ENCODE measurements around the gene UBE2J2. TPM values are rescaled to one million over a fixed set of nuclear protein-coding genes. Genes with fewer than 3 reads are reported as not detected.

UBE2J2 gene
- total RNA-seq, 1 donor from 2014 or later, result 71.9 TPM

DNA sequence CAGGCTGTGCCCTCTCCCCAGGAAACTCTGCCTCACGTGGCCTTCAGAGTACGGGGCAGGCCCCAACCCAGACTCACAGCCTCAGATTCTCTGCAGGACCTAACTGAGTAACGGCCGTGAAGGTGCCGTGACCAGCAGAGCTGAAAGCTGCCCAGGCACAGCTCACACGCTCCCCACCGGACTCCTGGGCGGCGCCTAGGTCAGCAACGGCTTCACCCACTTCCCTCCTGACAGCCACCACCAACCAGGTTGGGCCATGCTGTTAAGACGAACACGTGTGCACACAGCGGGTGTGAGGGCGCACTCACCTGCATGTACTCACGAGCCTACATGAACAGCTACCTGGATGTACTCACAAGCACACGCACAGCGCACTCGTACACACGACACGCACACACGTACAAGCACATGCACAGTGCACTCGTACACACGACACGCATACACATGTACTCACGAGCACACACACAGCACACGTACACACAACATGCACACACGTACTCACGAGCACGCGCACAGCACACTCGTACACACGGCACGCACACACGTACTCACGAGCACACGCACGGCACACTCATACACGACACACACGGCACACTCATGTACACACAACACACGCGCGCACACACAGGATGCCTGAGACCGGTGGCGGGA, 51.0 kb downstream of the UBE2J2 start:
- H3K4me3 Mint-ChIP-seq (ENCODE audit: unreplicated experiment), result no peak overlapping the region
- peaks cover 7% of the 10 kb centered on the region for H3K4me1 Mint-ChIP-seq (ENCODE audit: unreplicated experiment)
- no peaks in the 10 kb centered on the region for H3K9me3 Mint-ChIP-seq (ENCODE audit: unreplicated experiment)
- DNase-seq (ENCODE audit: low spot score), result no peak
- H3K36me3 Mint-ChIP-seq (ENCODE audit: low read depth, unreplicated experiment), result peaks cover 21% of the 10 kb centered on the region
- no peak overlapping the region for H3K27ac Mint-ChIP-seq (ENCODE audit: unreplicated experiment)
- no peak for TF ChIP-seq CTCF (IDR thresholded peaks at IDR 0.05; ENCODE audit: unreplicated experiment)
- H3K27me3 Mint-ChIP-seq (ENCODE audit: unreplicated experiment), result peaks cover 5% of the 10 kb centered on the region

DNA sequence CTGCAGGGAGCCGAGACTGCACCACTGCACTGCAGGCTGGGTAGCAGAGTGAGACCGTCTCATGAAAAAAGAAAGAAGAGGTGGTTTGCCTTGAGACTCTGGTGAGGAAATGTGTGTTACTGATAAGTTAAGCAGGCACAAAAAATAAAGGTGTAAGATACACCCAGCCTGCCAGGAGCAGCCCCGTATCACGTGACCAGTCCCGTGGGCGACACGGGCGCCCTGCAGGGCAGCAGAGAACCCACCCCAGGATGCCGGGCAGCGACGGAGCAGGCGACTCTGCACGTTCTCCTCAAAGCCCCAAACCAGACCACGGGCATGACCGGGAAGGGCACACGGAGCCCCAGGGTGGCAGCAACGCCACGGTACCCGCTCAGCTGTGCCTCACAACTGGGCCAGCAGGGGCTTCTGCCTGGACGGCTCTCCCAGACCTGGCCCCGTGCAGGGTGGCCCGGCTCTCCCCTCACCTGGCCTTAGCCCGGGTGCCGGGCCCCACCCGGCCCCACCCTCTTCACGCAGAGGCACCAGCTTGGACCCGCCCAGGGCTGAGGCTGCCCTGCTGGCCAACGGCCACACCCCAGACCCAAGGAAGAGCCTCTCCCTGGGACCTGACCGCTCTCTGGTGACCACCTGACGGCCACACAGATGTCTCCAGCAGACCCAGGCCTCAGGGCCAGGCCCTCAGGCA, 51.6 kb downstream of the UBE2J2 start:
- no peak for DNase-seq (ENCODE audit: low spot score)
- Mint-ChIP-seq H3K9me3 (ENCODE audit: unreplicated experiment) (no peaks in the 10 kb centered on the region), H3K36me3 (ENCODE audit: low read depth, unreplicated experiment) (peaks cover 21% of the 10 kb centered on the region), H3K4me1 (ENCODE audit: unreplicated experiment) (peaks cover 7% of the 10 kb centered on the region), H3K27me3 (ENCODE audit: unreplicated experiment) (peaks cover 5% of the 10 kb centered on the region), H3K4me3 (ENCODE audit: unreplicated experiment) (peak overlapping the region; percentile 74), H3K27ac (ENCODE audit: unreplicated experiment) (no peak overlapping the region)
- TF ChIP-seq CTCF (IDR thresholded peaks at IDR 0.05; ENCODE audit: unreplicated experiment), result no peak

- H3K27me3 Mint-ChIP-seq (ENCODE audit: unreplicated experiment), result peaks cover 9% of the 10 kb centered on the region
- TF ChIP-seq CTCF (IDR thresholded peaks at IDR 0.05; ENCODE audit: unreplicated experiment), result no peak
- no peak for DNase-seq (ENCODE audit: low spot score)
- peaks cover 20% of the 10 kb centered on the region for H3K36me3 Mint-ChIP-seq (ENCODE audit: low read depth, unreplicated experiment)
- no peak overlapping the region for H3K27ac Mint-ChIP-seq (ENCODE audit: unreplicated experiment)
- H3K9me3 Mint-ChIP-seq (ENCODE audit: unreplicated experiment), result no peaks in the 10 kb centered on the region
- H3K4me1 Mint-ChIP-seq (ENCODE audit: unreplicated experiment), result peaks cover 3% of the 10 kb centered on the region
- no peak overlapping the region for H3K4me3 Mint-ChIP-seq (ENCODE audit: unreplicated experiment)
Measured at GRCh38 chr1:1220197-1220596, 53.5 kb downstream of the UBE2J2 start.

- no peak for DNase-seq (ENCODE audit: low spot score)
- H3K27me3 Mint-ChIP-seq (ENCODE audit: unreplicated experiment), result peaks cover 9% of the 10 kb centered on the region
- no peaks in the 10 kb centered on the region for H3K9me3 Mint-ChIP-seq (ENCODE audit: unreplicated experiment)
- TF ChIP-seq CTCF (IDR thresholded peaks at IDR 0.05; ENCODE audit: unreplicated experiment), result no peak
- peaks cover 3% of the 10 kb centered on the region for H3K4me1 Mint-ChIP-seq (ENCODE audit: unreplicated experiment)
- peaks cover 16% of the 10 kb centered on the region for H3K36me3 Mint-ChIP-seq (ENCODE audit: low read depth, unreplicated experiment)
- no peak overlapping the region for H3K27ac Mint-ChIP-seq (ENCODE audit: unreplicated experiment)
- H3K4me3 Mint-ChIP-seq (ENCODE audit: unreplicated experiment), result no peak overlapping the region
Measured at GRCh38 chr1:1219341-1219740, 54.3 kb downstream of the UBE2J2 start.

- Mint-ChIP-seq H3K9me3 (ENCODE audit: unreplicated experiment) (no peaks in the 10 kb centered on the region), H3K27ac (ENCODE audit: unreplicated experiment) (no peak overlapping the region), H3K4me1 (ENCODE audit: unreplicated experiment) (peaks cover 3% of the 10 kb centered on the region), H3K36me3 (ENCODE audit: low read depth, unreplicated experiment) (peaks cover 16% of the 10 kb centered on the region), H3K4me3 (ENCODE audit: unreplicated experiment) (no peak overlapping the region), H3K27me3 (ENCODE audit: unreplicated experiment) (peaks cover 9% of the 10 kb centered on the region)
- DNase-seq (ENCODE audit: low spot score), result no peak
- no peak for TF ChIP-seq CTCF (IDR thresholded peaks at IDR 0.05; ENCODE audit: unreplicated experiment)
Measured at GRCh38 chr1:1218524-1219200, 55.0 kb downstream of the UBE2J2 start.

Data from endothelial cell (in vitro differentiated cells).